GM23248 (cell line): ENCODE measurements around the gene APC2. TPM values are rescaled to one million over a fixed set of nuclear protein-coding genes. Genes with fewer than 3 reads are reported as not detected.
A peak's percentile ranks its signal among the peaks of the same experiment; 100 is the strongest.

Source experiments
- DNase-seq: peaks from one replicate; pipeline ENCODE4 v3.0.0-alpha.2; 2015
- H2AFZ ChIP-seq: fragments of 200-600 bp; sonication (generic); 2 replicates; pipeline ENCODE4 v1.6.1; 2016; ENCODE audit warnings: antibody characterized with exemption
- H3F3A ChIP-seq: fragments of 200-600 bp; sonication (generic); 2 replicates; pipeline ENCODE4 v1.6.1; 2016; ENCODE audit warnings: mild to moderate bottlenecking, antibody characterized with exemption, mixed run types; ENCODE audit not compliant: insufficient read depth
- H3K27ac ChIP-seq: fragments of 200-600 bp; sonication (generic); 2 replicates; pipeline ENCODE4 v1.5.1; 2016; ENCODE audit warnings: mild to moderate bottlenecking
- H3K27me3 ChIP-seq: fragments of 200-600 bp; sonication (generic); replicated peaks from 2 replicates; pipeline ENCODE4 v1.6.1; 2016; ENCODE audit warnings: mild to moderate bottlenecking; ENCODE audit not compliant: insufficient read depth
- H3K36me3 ChIP-seq: fragments of 200-600 bp; sonication (generic); 2 replicates; pipeline ENCODE4 v1.6.1; 2016; ENCODE audit warnings: low read depth, mild to moderate bottlenecking
- H3K4me1 ChIP-seq: fragments of 200-600 bp; sonication (generic); 2 replicates; pipeline ENCODE4 v1.6.1; 2016; ENCODE audit warnings: mild to moderate bottlenecking; ENCODE audit not compliant: insufficient read depth
- H3K4me2 ChIP-seq: fragments of 200-600 bp; sonication (generic); one replicate; pipeline ENCODE4 v1.6.1; 2016; ENCODE audit warnings: mild to moderate bottlenecking; ENCODE audit not compliant: unreplicated experiment
- H3K4me3 ChIP-seq: fragments of 200-600 bp; sonication (generic); 2 replicates; pipeline ENCODE4 v1.5.1; 2016; ENCODE audit warnings: mild to moderate bottlenecking
- H3K79me2 ChIP-seq: fragments of 200-600 bp; sonication (generic); 2 replicates; pipeline ENCODE4 v1.6.1; 2016; ENCODE audit warnings: mild to moderate bottlenecking; ENCODE audit not compliant: insufficient read depth
- H3K9ac ChIP-seq: fragments of 200-600 bp; sonication (generic); 2 replicates; pipeline ENCODE4 v1.6.1; 2016; ENCODE audit warnings: mild to moderate bottlenecking
- H3K9me2 ChIP-seq: fragments of 200-600 bp; sonication (generic); 2 replicates; pipeline ENCODE4 v1.6.1; 2016; ENCODE audit warnings: mixed run types, mild to moderate bottlenecking, moderate library complexity; ENCODE audit not compliant: insufficient read depth
- H3K9me3 ChIP-seq: fragments of 200-600 bp; sonication (generic); one replicate; pipeline ENCODE4 v1.6.1; 2017; ENCODE audit warnings: low read depth
- H4K20me1 ChIP-seq: fragments of 200-600 bp; sonication (generic); 2 replicates; pipeline ENCODE4 v1.6.0; 2016; ENCODE audit not compliant: insufficient read depth
- EZH2 ChIP-seq: fragments of 200-600 bp; sonication (generic); IDR thresholded peaks from 2 replicates; pipeline ENCODE4 v1.6.1; 2018; ENCODE audit warnings: antibody characterized with exemption, mild to moderate bottlenecking; ENCODE audit not compliant: insufficient read depth, poor library complexity, severe bottlenecking
- EZH2phosphoT487 ChIP-seq: fragments of 200-600 bp; sonication (generic); IDR thresholded peaks from 2 replicates; pipeline ENCODE4 v1.6.1; 2018; ENCODE audit warnings: antibody characterized with exemption, moderate library complexity, mild to moderate bottlenecking, low read depth; ENCODE audit not compliant: insufficient read depth
- WGBS, 2 experiments: methylation state at CpG; one replicate each; pipeline ENCODE4 v1.1.6; 2015 to 2017; ENCODE audit warnings: low lambda C conversion rate in 2 of 2, low coverage in 1 of 2; ENCODE audit errors: missing lambda C conversion rate in 2 of 2; 5-methylcytosine and 5-hydroxymethylcytosine counted together
- in situ Hi-C: fragments of 300-500 bp; cut with MboI; formaldehyde crosslinking; loops from 2 replicates; pipeline ENCODE4 v1.15.0; 2020
- polyA plus RNA-seq: library from polyadenylated mRNA; unstranded; fragments of >200 nt; fragmentation: Nextera tagmentation; extraction: Ambion mirVana; gene quantifications from 2 replicates; pipeline ENCODE4 v1.2.1, GENCODE V29; 2016
- total RNA-seq: library from RNA; depleted of rRNA; stranded (reverse); fragments of >200 nt; shearing (Covaris generic); gene quantifications from 2 replicates; pipeline ENCODE4 v1.2.3, GENCODE V29; 2014

Gene APC2
- total and polyA plus RNA-seq, 2 experiments from 2014 or later, result 0.10 to 0.11 TPM

DNA sequence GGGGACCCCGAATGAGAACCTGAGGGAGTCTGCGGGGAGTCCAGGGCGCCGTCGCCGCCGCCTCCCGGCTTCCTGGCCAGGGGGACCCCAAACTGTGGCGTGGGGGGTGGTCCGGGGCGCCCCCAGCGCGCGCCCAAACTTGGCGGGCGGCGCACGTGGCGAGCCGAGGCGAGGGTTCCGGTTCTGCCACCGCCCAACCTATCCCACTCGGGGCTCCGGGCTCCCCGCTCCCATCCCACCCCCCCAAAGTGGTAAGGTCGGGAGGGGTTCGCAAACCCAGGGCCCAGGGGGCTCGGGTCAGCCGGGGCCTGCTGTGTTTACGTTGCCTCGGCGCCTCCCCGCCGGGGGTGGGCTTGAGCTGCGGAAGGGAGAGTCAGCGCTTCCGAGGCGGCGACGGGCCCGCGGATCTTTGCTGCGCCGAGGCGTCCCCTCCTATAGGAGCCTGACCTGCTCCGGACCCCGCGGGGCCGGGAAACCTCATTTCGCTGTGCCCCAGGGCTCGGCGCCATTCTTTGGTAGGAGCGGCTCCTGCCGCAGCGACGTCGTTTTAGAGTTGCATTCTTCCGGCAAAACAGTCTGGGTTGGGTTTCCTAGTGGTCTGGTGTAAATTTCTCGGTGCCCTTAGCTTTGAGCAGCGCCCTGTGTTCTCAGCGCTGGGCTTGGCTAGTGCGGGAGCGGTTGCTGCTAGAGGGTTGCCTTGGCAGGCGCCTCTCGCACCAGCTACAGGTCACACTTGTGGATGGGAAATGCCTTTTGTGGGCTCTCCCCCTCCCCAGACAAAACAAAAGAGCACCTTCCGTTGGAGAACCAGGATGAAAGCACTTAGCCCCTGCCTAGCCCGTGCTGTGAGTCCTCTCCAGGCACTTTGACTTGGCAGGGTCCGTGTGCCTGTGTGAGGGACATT, 41.4 kb upstream of the APC2 start:
- Histone ChIP-seq H3K27me3 (no peaks in the 10 kb centered on the region), H3K9me2 (no peaks in the 10 kb centered on the region), H3K9ac (peak overlapping the region; percentile 97), H4K20me1 (no peaks in the 10 kb centered on the region), H3K4me1 (peaks cover 23% of the 10 kb centered on the region), H2AFZ (no peak overlapping the region), H3K4me3 (peak overlapping the region; percentile 75), H3K36me3 (no peaks in the 10 kb centered on the region), H3F3A (0 out of 2 replicates have a peak, but pooled peaks cover 4% of the 10 kb centered on the region), H3K27ac (peak overlapping the region; percentile 92), H3K9me3 (no peaks in the 10 kb centered on the region), H3K4me2 (peak overlapping the region; percentile 84), H3K79me2 (peaks cover 57% of the 10 kb centered on the region)
- peak; percentile 82 for DNase-seq
- WGBS, 2 experiments, result 1 to 3% methylated on average over 39 to 65 of the region's 69 CpGs
- TF ChIP-seq EZH2, result no peak
- TF ChIP-seq EZH2phosphoT487, result no peak
- in situ Hi-C loops, result no loop called here

- TF ChIP-seq EZH2phosphoT487 (no peak), EZH2 (no peak)
- Histone ChIP-seq H3K79me2 (peaks cover 66% of the 10 kb centered on the region), H3K9ac (peak overlapping the region; percentile 97), H3K4me2 (peak overlapping the region; percentile 84), H3K27me3 (no peaks in the 10 kb centered on the region), H3K27ac (peak overlapping the region; percentile 92), H3K9me2 (no peaks in the 10 kb centered on the region), H3K36me3 (no peaks in the 10 kb centered on the region), H3K9me3 (no peaks in the 10 kb centered on the region), H2AFZ (no peak overlapping the region), H3K4me1 (peaks cover 23% of the 10 kb centered on the region), H4K20me1 (no peaks in the 10 kb centered on the region), H3K4me3 (peak overlapping the region; percentile 75), H3F3A (0 out of 2 replicates have a peak, but pooled peaks cover 7% of the 10 kb centered on the region)
- in situ Hi-C loops, result no loop called here
- 39 to 41% methylated on average over 33 of the region's 33 CpGs for WGBS, 2 experiments
- peak; percentile 57 for DNase-seq
Observed at GRCh38 chr19:1409204-1410005, 40.5 kb upstream of the APC2 start.

- TF ChIP-seq EZH2phosphoT487 (no peak), EZH2 (no peak)
- peak; percentile 39 for DNase-seq
- WGBS, 2 experiments, result 87% methylated on average over 23 of the region's 23 CpGs
- Histone ChIP-seq H3K27me3 (no peaks in the 10 kb centered on the region), H3K9ac (peak overlapping the region; percentile 97), H2AFZ (no peak overlapping the region), H4K20me1 (no peaks in the 10 kb centered on the region), H3K79me2 (peaks cover 74% of the 10 kb centered on the region), H3K36me3 (no peaks in the 10 kb centered on the region), H3K4me2 (peak overlapping the region; percentile 84), H3F3A (0 out of 2 replicates have a peak, but pooled peaks cover 7% of the 10 kb centered on the region), H3K9me3 (no peaks in the 10 kb centered on the region), H3K9me2 (no peaks in the 10 kb centered on the region), H3K27ac (peak overlapping the region; percentile 92), H3K4me3 (peak overlapping the region; percentile 75), H3K4me1 (peaks cover 23% of the 10 kb centered on the region)
- in situ Hi-C loops, result no loop called here
Observed at GRCh38 chr19:1410136-1410786, 39.7 kb upstream of the APC2 start.

DNA sequence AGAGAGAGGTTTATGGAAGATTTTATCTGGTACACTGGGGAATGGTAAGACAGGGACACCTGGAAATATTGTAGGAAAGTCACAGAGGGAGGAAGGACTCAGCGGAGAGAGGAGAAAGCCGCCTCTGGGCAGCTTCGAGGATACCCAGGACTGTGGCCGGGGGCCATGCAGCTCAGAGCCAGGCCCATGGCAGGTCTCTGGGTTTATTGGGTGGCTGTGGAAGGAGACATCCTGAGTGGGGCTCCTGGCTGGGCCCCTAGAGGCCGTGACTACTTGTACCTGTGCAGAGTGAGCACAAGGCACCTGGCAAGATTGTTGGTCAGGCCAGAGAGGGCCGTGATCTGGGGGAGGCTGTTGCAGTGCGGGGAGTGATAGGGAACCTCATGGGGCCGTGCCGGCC, 39.1 kb upstream of the APC2 start:
- peaks cover 26% of the 10 kb centered on the region for H3K4me1 ChIP-seq
- H3K9me3 ChIP-seq, result no peaks in the 10 kb centered on the region
- no peaks in the 10 kb centered on the region for H3K9me2 ChIP-seq
- H2AFZ ChIP-seq, result no peak overlapping the region
- H3K79me2 ChIP-seq, result peaks cover 79% of the 10 kb centered on the region
- no peaks in the 10 kb centered on the region for H4K20me1 ChIP-seq
- H3K9ac ChIP-seq, result peak overlapping the region; percentile 97
- TF ChIP-seq EZH2phosphoT487 (no peak), EZH2 (no peak)
- no peaks in the 10 kb centered on the region for H3K36me3 ChIP-seq
- no peak for DNase-seq
- H3K4me2 ChIP-seq, result peak overlapping the region; percentile 25
- H3K27me3 ChIP-seq, result no peaks in the 10 kb centered on the region
- in situ Hi-C loops, result no loop called here
- 0 out of 2 replicates have a peak, but pooled peaks cover 7% of the 10 kb centered on the region for H3F3A ChIP-seq
- WGBS, 2 experiments, result 82 to 84% methylated on average over 9 of the region's 9 CpGs
- H3K4me3 ChIP-seq, result no peak overlapping the region
- H3K27ac ChIP-seq, result peak overlapping the region; percentile 92
